GM12878 (cell line): Measurements from ENCODE around the gene LBH. TPM values are rescaled to one million over a fixed set of nuclear protein-coding genes. Genes with fewer than 3 reads are reported as not detected.

Experiments
- ATF2 ChIP-seq: IDR thresholded peaks from 2 replicates; pipeline ENCODE4 v1.6.1; 2012; ENCODE audit warnings: low read length, inconsistent platforms
- CBX3 ChIP-seq: fragments of 200-600 bp; sonication (generic); IDR thresholded peaks from 2 replicates; pipeline ENCODE4 v1.6.1; 2016; ENCODE audit warnings: low read depth, borderline replicate concordance
- CHD2 ChIP-seq: IDR thresholded peaks from 2 replicates; pipeline ENCODE4 v1.6.1; 2011; ENCODE audit warnings: low read depth, low read length, improper control_type of control experiment, borderline replicate concordance
- CHD4 ChIP-seq: fragments of 200-600 bp; sonication (generic); IDR thresholded peaks from 2 replicates; pipeline ENCODE4 v1.6.1; 2016; ENCODE audit warnings: mild to moderate bottlenecking
- CREM ChIP-seq: IDR thresholded peaks from 2 replicates; pipeline ENCODE4 v1.6.1; 2014; ENCODE audit warnings: antibody characterized with exemption, low read depth
- DPF2 ChIP-seq: fragments of 450-650 bp; IDR thresholded peaks from 2 replicates; pipeline ENCODE4 v1.6.1; 2017; ENCODE audit warnings: mild to moderate bottlenecking
- E2F4 ChIP-seq: IDR thresholded peaks from 2 replicates; pipeline ENCODE4 v1.6.1; 2012; ENCODE audit warnings: low read depth, low read length, improper control_type of control experiment
- EGR1 ChIP-seq, 2 experiments: IDR thresholded peaks; 1 replicate in 1 of 2; 2 replicates in 1 of 2; pipeline ENCODE4 v1.6.1; 2011 to 2012; ENCODE audit warnings: low read depth in 2 of 2, low read length in 2 of 2, borderline replicate concordance in 1 of 2, mild to moderate bottlenecking in 1 of 2, moderate library complexity in 1 of 2
- ELK1 ChIP-seq: IDR thresholded peaks from 2 replicates; pipeline ENCODE4 v1.6.1; 2012; ENCODE audit warnings: low read depth, low read length, improper control_type of control experiment
- ETV6 ChIP-seq, 2 experiments: fragments of 450-650 bp in 1 of 2; IDR thresholded peaks in 1 of 2; conservative IDR thresholded peaks in 1 of 2; 2 replicates each; pipeline ENCODE4 v1.6.1; 2014; ENCODE audit warnings: antibody characterized with exemption in 1 of 2, borderline replicate concordance in 1 of 2, low read depth in 1 of 2, mild to moderate bottlenecking in 1 of 2, moderate library complexity in 1 of 2
- FOXM1 ChIP-seq: IDR thresholded peaks from 2 replicates; pipeline ENCODE4 v1.6.1; 2012; ENCODE audit warnings: low read depth, mild to moderate bottlenecking, inconsistent platforms, low read length, moderate library complexity
- GATAD2B ChIP-seq: fragments of 450-650 bp; conservative IDR thresholded peaks from 2 replicates; pipeline ENCODE4 v1.6.1; 2017; ENCODE audit warnings: low read depth, mild to moderate bottlenecking, moderate library complexity
- KLF5 ChIP-seq: fragments of 450-650 bp; IDR thresholded peaks from 2 replicates; pipeline ENCODE4 v1.6.1; 2014; ENCODE audit warnings: mild to moderate bottlenecking; ENCODE audit not compliant: partially characterized antibody
- MEF2B ChIP-seq: fragments of 450-650 bp; IDR thresholded peaks from 2 replicates; pipeline ENCODE4 v1.6.1; 2018; ENCODE audit warnings: mild to moderate bottlenecking, moderate library complexity; ENCODE audit not compliant: partially characterized antibody, poor library complexity, severe bottlenecking
- MTA3 ChIP-seq: IDR thresholded peaks from 2 replicates; pipeline ENCODE4 v1.6.1; 2012; ENCODE audit warnings: low read length, inconsistent platforms, borderline replicate concordance
- NBN ChIP-seq: fragments of 450-650 bp; IDR thresholded peaks from 2 replicates; pipeline ENCODE4 v1.6.1; 2016
- NFXL1 ChIP-seq: fragments of 450-650 bp; IDR thresholded peaks from 2 replicates; pipeline ENCODE4 v1.6.1; 2017; ENCODE audit warnings: antibody characterized with exemption, mild to moderate bottlenecking, borderline replicate concordance
- PAX5 ChIP-seq: IDR thresholded peaks from 2 replicates; pipeline ENCODE4 v1.6.1; 2011; ENCODE audit warnings: low read depth, low read length, borderline replicate concordance
- RFX5 ChIP-seq: IDR thresholded peaks from 2 replicates; pipeline ENCODE4 v1.6.1; 2011; ENCODE audit warnings: low read depth, low read length, improper control_type of control experiment
- SP1 ChIP-seq: IDR thresholded peaks from one replicate; pipeline ENCODE4 v1.6.1; 2011; ENCODE audit warnings: low read depth, low read length
- STAT3 ChIP-seq: IDR thresholded peaks from 2 replicates; pipeline ENCODE4 v1.6.1; 2011; ENCODE audit warnings: low read depth, low read length, improper control_type of control experiment
- TCF12 ChIP-seq: IDR thresholded peaks from 2 replicates; pipeline ENCODE4 v1.6.1; 2011; ENCODE audit warnings: low read depth, mild to moderate bottlenecking, low read length
- TCF3 ChIP-seq: IDR thresholded peaks from 2 replicates; pipeline ENCODE4 v1.6.1; 2012; ENCODE audit warnings: low read depth, mild to moderate bottlenecking, low read length, borderline replicate concordance; ENCODE audit not compliant: insufficient read depth
- TCF7 ChIP-seq: IDR thresholded peaks from 2 replicates; pipeline ENCODE4 v1.6.1; 2014; ENCODE audit warnings: antibody characterized with exemption, borderline replicate concordance
- WRNIP1 ChIP-seq: IDR thresholded peaks from 2 replicates; pipeline ENCODE4 v1.6.1; 2011; ENCODE audit warnings: low read depth, low read length, improper control_type of control experiment, borderline replicate concordance
- polyA plus RNA-seq, 11 experiments: library from polyadenylated mRNA; depleted of rRNA in 4 of 11; unstranded in 6 of 11; stranded (reverse) in 5 of 11; fragments of >200 nt; fragmentation: Nextera tagmentation in 4 of 11; fragmentation: Illumina TruSeq in 1 of 11; extraction: Ambion mirVana in 4 of 11; extraction: Trizol in 1 of 11; gene quantifications; 1 replicate in 1 of 11; 2 replicates in 10 of 11; pipeline versions ENCODE4 v1.2.1 to v1.2.3, GENCODE V29; 2011 to 2016; ENCODE audit warnings: inconsistent platforms in 2 of 11, missing spikeins in 2 of 11, low read depth in 1 of 11
- total RNA-seq, 4 experiments: library from RNA; depleted of rRNA in 3 of 4; stranded (reverse); fragments of >200 nt in 3 of 4; fragmentation: Illumina TruSeq in 1 of 4; extraction: Trizol in 1 of 4; gene quantifications; 2 replicates each; pipeline versions ENCODE4 v1.2.1 to v1.2.3, GENCODE V29; 2013 to 2021
- TF ChIP-seq, protein P1 (sequence below): fragments of 450-650 bp; IDR thresholded peaks from 2 replicates; pipeline ENCODE4 v1.6.1; 2016; ENCODE audit warnings: mild to moderate bottlenecking

Gene LBH
- total and polyA plus RNA-seq, 10 of the 15 experiments (the other 5 are each of a cell fraction or from before 2014, with no cell fraction given) = 9.3 to 133 (median 34.1) TPM

GRCh38 chr2:30226144-30227032 is 4.9 kb upstream of the LBH start (continued):
- TF ChIP-seq GATAD2B = no peak; the same call in 1 of the 2 replicates
- no peak for TF ChIP-seq TCF12
- TF ChIP-seq ATF2 = peak; percentile 55; the same call in 1 of the 2 replicates
- TF ChIP-seq PAX5 = no peak
- TF ChIP-seq TCF7 = no peak; the same call in 1 of the 2 replicates
- no peak for TF ChIP-seq RFX5
- TF ChIP-seq DPF2 = peak; percentile 76
- no peak for TF ChIP-seq MTA3
- TF ChIP-seq CBX3 = no peak
- no peak for TF ChIP-seq E2F4
- TF ChIP-seq SP1 = no peak
- TF ChIP-seq ETV6 (conservative IDR thresholded peaks at IDR 0.05 in 1 of 2, IDR thresholded peaks at IDR 0.05 in 1 of 2; ENCODE audit: borderline replicate concordance in 1 of 2, low read depth in 1 of 2) = no peak
- no peak for TF ChIP-seq CHD2
- peak; percentile 63; the same call in 1 of the 2 replicates for TF ChIP-seq FOXM1
- peak; percentile 72 for TF ChIP-seq MEF2B
- TF ChIP-seq KLF5 = no peak
- TF ChIP-seq WRNIP1 = no peak
- TF ChIP-seq, protein P1, sequence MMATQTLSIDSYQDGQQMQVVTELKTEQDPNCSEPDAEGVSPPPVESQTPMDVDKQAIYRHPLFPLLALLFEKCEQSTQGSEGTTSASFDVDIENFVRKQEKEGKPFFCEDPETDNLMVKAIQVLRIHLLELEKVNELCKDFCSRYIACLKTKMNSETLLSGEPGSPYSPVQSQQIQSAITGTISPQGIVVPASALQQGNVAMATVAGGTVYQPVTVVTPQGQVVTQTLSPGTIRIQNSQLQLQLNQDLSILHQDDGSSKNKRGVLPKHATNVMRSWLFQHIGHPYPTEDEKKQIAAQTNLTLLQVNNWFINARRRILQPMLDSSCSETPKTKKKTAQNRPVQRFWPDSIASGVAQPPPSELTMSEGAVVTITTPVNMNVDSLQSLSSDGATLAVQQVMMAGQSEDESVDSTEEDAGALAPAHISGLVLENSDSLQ = no peak
- TF ChIP-seq ELK1 = no peak
- peak; percentile 25; the same call in 1 of the 2 replicates for TF ChIP-seq CREM
- peak; percentile 68; the same call in 1 of the 2 replicates for TF ChIP-seq NBN
- TF ChIP-seq EGR1 (IDR thresholded peaks at IDR 0.05; ENCODE audit: borderline replicate concordance in 1 of 2, low read depth in 2 of 2, low read length in 2 of 2) = no peak
- TF ChIP-seq STAT3 = no peak
- no peak for TF ChIP-seq TCF3
- TF ChIP-seq CHD4 = no peak
- TF ChIP-seq NFXL1 = no peak
